Naive thymus-derived CD4-positive, alpha-beta T cell (primary cell): ENCODE measurements around the gene OVOL3. TPM values are rescaled to one million over a fixed set of nuclear protein-coding genes. Genes with fewer than 3 reads are reported as not detected.

ENCODE experiments used
- ATAC-seq: fragments of 150-1000 bp; cut with Tn5 transposase; 2 replicates; pipeline ENCODE4 v1.10.0; 2021; ENCODE audit warnings: mild to moderate bottlenecking, moderate library complexity
- CTCF ChIA-PET: fragments of 350-600 bp; sonication (Branson Sonifier 250); formaldehyde crosslinking; loops from one replicate; lab custom pipeline; 2021; ENCODE audit warnings: antibody characterized with exemption; lab: Charles Lee
- POLR2A ChIA-PET: fragments of 350-600 bp; sonication (Branson Sonifier 250); formaldehyde crosslinking; loops from one replicate; lab custom pipeline; 2021; ENCODE audit warnings: antibody characterized with exemption, inconsistent platforms; lab: Charles Lee
- DNase-seq, 9 donors: peaks; one replicate each; pipeline versions ENCODE4 v3.0.0 to v3.0.0-alpha.2; 2020 to 2022; ENCODE audit warnings: mixed read lengths in 1 of 9
- H3K27ac ChIP-seq: one replicate; pipeline ENCODE4 v1.7.0; 2013; ENCODE audit warnings: mild to moderate bottlenecking, low read depth, low read length, moderate library complexity
- H3K27me3 ChIP-seq, 2 donors: one replicate each; pipeline ENCODE4 v1.7.0; 2013; ENCODE audit warnings: low read length in 2 of 2, mild to moderate bottlenecking in 2 of 2, moderate library complexity in 2 of 2; ENCODE audit not compliant: control insufficient read depth in 2 of 2, insufficient read depth in 2 of 2
- H3K36me3 ChIP-seq, 3 experiments: 1 replicate in 2 of 3; 2 replicates in 1 of 3; pipeline ENCODE4 v1.7.0; 2013; ENCODE audit warnings: low read length in 3 of 3, mild to moderate bottlenecking in 3 of 3, moderate library complexity in 1 of 3; ENCODE audit not compliant: insufficient read depth in 3 of 3, control insufficient read depth in 2 of 3
- H3K4me1 ChIP-seq, 2 donors: one replicate each; pipeline ENCODE4 v1.7.0; 2013; ENCODE audit warnings: low read length in 2 of 2, mild to moderate bottlenecking in 2 of 2, moderate library complexity in 1 of 2; ENCODE audit not compliant: control insufficient read depth in 2 of 2, insufficient read depth in 2 of 2
- H3K4me3 ChIP-seq: 2 replicates; pipeline ENCODE4 v1.7.0; 2013; ENCODE audit warnings: mild to moderate bottlenecking, low read length
- H3K9me3 ChIP-seq, 3 experiments: 1 replicate in 2 of 3; 2 replicates in 1 of 3; pipeline ENCODE4 v1.7.0; 2013; ENCODE audit warnings: low read length in 3 of 3; ENCODE audit not compliant: control insufficient read depth in 2 of 3
- H3K27ac Mint-ChIP-seq, 9 donors: one replicate each; pipeline ENCODE4 v1.8.0; 2020 to 2022; ENCODE audit warnings: mixed read lengths in 9 of 9, mild to moderate bottlenecking in 8 of 9, moderate library complexity in 5 of 9, inconsistent platforms in 2 of 9
- H3K27me3 Mint-ChIP-seq, 5 donors: one replicate each; pipeline ENCODE4 v1.8.0; 2021 to 2022; ENCODE audit warnings: mixed read lengths in 5 of 5, mild to moderate bottlenecking in 1 of 5
- H3K36me3 Mint-ChIP-seq, 5 donors: one replicate each; pipeline ENCODE4 v1.8.0; 2020 to 2022; ENCODE audit warnings: mixed read lengths in 5 of 5, mild to moderate bottlenecking in 3 of 5, inconsistent platforms in 1 of 5
- H3K4me1 Mint-ChIP-seq, 7 donors: one replicate each; pipeline ENCODE4 v1.8.0; 2020 to 2022; ENCODE audit warnings: mixed read lengths in 7 of 7, mild to moderate bottlenecking in 3 of 7, inconsistent platforms in 1 of 7
- H3K4me3 Mint-ChIP-seq, 10 donors: one replicate each; pipeline ENCODE4 v1.8.0; 2020 to 2022; ENCODE audit warnings: mild to moderate bottlenecking in 10 of 10, mixed read lengths in 10 of 10, moderate library complexity in 6 of 10, inconsistent platforms in 2 of 10
- H3K9me3 Mint-ChIP-seq, 11 donors: one replicate each; pipeline ENCODE4 v1.8.0; 2020 to 2022; ENCODE audit warnings: mixed read lengths in 11 of 11, mild to moderate bottlenecking in 4 of 11, inconsistent platforms in 1 of 11, moderate library complexity in 1 of 11
- intact Hi-C, 2 donors: fragments of 100-400 bp; cut with micrococcal nuclease; formaldehyde crosslinking; loops; one replicate each; pipeline ENCODE4 v1.15.1; 2023
- polyA plus RNA-seq, 2 donors: library from polyadenylated mRNA; unstranded; fragments of 300-500 nt; fragmentation: Illumina TruSeq; gene quantifications; one replicate each; pipeline ENCODE4 v1.2.3, GENCODE V29; 2021
- total RNA-seq, 6 experiments: library from RNA in 5 of 6; stranded (reverse) in 5 of 6; gene quantifications; 1 replicate in 5 of 6; 2 replicates in 1 of 6; pipeline ENCODE4 v1.2.3 and lab custom pipeline; 2021 to 2026

The OVOL3 gene
- total and polyA plus RNA-seq, 7 experiments from 2014 or later, result not detected

DNA sequence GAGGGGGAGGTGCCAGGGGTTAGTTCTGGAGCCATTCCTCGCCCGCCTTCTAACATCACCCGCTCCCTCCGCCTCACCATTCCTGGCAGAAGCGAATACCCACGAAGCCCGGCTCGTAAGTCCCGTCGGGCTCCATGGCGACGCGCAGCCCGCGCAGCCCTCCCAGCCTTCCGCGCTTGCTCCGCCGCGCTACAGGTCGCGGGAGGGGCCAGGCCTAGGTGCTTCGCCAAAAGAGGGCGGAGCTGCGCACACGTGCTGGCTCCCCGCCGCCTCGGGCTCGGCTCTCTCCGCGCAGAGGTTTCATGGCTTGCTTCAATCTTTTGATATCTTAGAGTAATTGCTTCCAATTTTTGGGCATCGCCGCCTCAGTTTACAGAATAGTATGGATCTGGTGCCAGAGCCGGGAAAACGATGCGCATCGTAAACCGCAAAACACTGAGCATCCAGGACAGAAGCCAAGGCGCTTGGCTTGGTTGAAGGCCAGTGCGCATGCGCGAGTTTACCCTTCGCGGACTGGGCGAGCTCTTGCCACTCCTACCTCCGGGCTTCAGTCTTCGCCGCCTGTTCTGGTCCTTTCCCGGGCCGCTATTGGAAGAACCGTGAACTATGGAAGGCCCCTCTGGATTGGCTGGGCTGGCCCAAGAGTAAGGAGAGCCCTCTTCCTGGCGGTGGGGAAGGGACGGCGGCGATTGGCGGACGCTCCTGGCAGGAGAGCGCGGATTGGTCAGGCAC is 3.9 kb downstream of the OVOL3 start, which contains the start of gene POLR2I:
Gene POLR2I (minus strand): TSS at position 155 of the 732 bp plus-strand sequence. CDS start 19 bp downstream, at position 136.
- CTCF ChIA-PET, result interaction anchor here (0.7 to 3.2 kb wide), 2 partner anchors 13 to 68 kb away, joined by 3 to 10 read pairs; no protein-coding TSS in a partner anchor
- Histone ChIP-seq H3K4me3 (peak within 1 kb of the TSS; percentile 97), H3K36me3 (peaks cover 0 to 51% (median 15%) of the 10 kb centered on the region in 3 experiments), H3K27me3 (no peaks in the 10 kb centered on the region), H3K4me1 (peaks cover 14 to 15% of the 10 kb centered on the region in 2 donors), H3K27ac (peak within 1 kb of the TSS; percentile 90), H3K9me3 (no peaks in the 10 kb centered on the region)
- H3K9me3 Mint-ChIP-seq, result peaks cover 0 to 6% (median 0%) of the 10 kb centered on the region in 11 donors
- ATAC-seq (peak; percentile 92), DNase-seq (peak; percentile 95 to 100 (median 99))
- intact Hi-C loops, result loop anchor here (1.0 to 10.0 kb wide), 21 partner anchors 12 to 1792 kb away; partner anchors contain the start of genes ALKBH6 (in 2 of the 2), PSENEN (in 2 of the 2), THAP8 (in 2 of the 2) and U2AF1L4 (in 2 of the 2)
- peak within 1 kb of the TSS; percentile 89 to 98 (median 96) for H3K4me3 Mint-ChIP-seq
- peaks cover 27 to 53% (median 42%) of the 10 kb centered on the region in 7 donors for H3K4me1 Mint-ChIP-seq
- POLR2A ChIA-PET, result interaction anchor here (0.6 to 2.6 kb wide), 17 partner anchors 13 to 371 kb away, joined by 3 to 17 read pairs (median 4); partner anchors contain the start of genes CAPNS1, PROSER3, SDHAF1 and THAP8
- peaks cover 0 to 5% (median 0%) of the 10 kb centered on the region in 5 donors for H3K27me3 Mint-ChIP-seq
- peak within 1 kb of the TSS; percentile 97 to 99 (median 98) for H3K27ac Mint-ChIP-seq
- peaks cover 9 to 18% (median 16%) of the 10 kb centered on the region in 5 donors for H3K36me3 Mint-ChIP-seq

DNA sequence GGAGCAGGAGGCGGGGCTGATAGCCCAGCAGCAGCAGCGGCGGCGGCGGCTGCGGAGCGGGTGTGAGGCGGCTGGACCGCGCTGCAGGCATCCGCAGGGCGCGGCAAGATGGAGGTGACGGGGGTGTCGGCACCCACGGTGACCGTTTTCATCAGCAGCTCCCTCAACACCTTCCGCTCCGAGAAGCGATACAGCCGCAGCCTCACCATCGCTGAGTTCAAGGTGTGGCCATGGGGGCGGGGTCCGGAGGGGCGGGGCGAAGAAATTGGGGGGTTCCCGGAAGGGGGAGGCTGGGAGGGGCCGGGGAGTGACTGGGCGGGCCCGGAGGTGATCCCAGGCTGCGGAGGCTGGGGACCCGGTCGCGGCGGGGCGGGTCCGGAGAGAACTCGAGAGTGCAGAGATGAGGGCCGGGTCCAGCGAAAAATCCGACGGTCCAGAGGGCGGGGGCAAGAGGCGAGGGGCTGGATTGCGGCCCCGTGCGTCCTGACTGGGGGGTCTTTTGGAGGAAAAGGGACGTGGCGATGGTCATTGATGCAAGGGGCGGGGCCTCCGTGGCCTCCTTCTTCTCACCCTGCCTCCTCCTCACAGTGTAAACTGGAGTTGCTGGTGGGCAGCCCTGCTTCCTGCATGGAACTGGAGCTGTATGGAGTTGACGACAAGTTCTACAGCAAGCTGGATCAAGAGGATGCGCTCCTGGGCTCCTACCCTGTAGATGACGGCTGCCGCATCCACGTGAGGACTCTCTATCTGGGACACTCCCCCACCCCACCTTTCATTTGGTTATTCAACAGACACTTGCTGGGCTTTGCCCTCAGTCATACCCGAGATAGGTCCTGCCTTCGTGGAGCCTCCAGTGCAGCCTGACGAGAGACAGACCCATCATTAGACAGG is 4.8 kb downstream of the OVOL3 start, which contains the start of gene TBCB:
Gene TBCB (plus strand): TSS at position 16 of the 891 bp plus-strand sequence. CDS start 93 bp downstream, at position 109.
- ChIA-PET POLR2A (interaction anchor here (0.6 to 2.6 kb wide), 16 partner anchors 12 to 372 kb away, joined by 3 to 17 read pairs (median 4); partner anchors contain the start of genes CAPNS1, PROSER3, SDHAF1 and THAP8), CTCF (interaction anchor here (0.7 to 3.2 kb wide), 2 partner anchors 12 to 69 kb away, joined by 3 to 10 read pairs; no protein-coding TSS in a partner anchor)
- peak in 3 of 9 donors; percentile 10 to 88 (median 86) for DNase-seq
- Histone ChIP-seq H3K9me3 (no peaks in the 10 kb centered on the region), H3K27me3 (no peaks in the 10 kb centered on the region), H3K36me3 (peaks cover 0 to 56% (median 15%) of the 10 kb centered on the region in 3 experiments), H3K4me1 (peaks cover 14 to 15% of the 10 kb centered on the region in 2 donors), H3K4me3 (peak within 1 kb of the TSS; percentile 97), H3K27ac (peak within 1 kb of the TSS; percentile 90)
- peaks cover 0 to 5% (median 0%) of the 10 kb centered on the region in 5 donors for H3K27me3 Mint-ChIP-seq
- H3K9me3 Mint-ChIP-seq, result peaks cover 0 to 6% (median 0%) of the 10 kb centered on the region in 11 donors
- peaks cover 31 to 56% (median 46%) of the 10 kb centered on the region in 7 donors for H3K4me1 Mint-ChIP-seq
- intact Hi-C loops, result loop anchor here (1.0 to 10.0 kb wide), 21 partner anchors 12 to 1792 kb away; partner anchors contain the start of genes ALKBH6 (in 2 of the 2), PSENEN (in 2 of the 2), THAP8 (in 2 of the 2) and U2AF1L4 (in 2 of the 2)
- ATAC-seq, result peak; percentile 63
- H3K4me3 Mint-ChIP-seq, result peak within 1 kb of the TSS; percentile 89 to 98 (median 96)
- peak within 1 kb of the TSS; percentile 97 to 99 (median 98) for H3K27ac Mint-ChIP-seq
- H3K36me3 Mint-ChIP-seq, result peaks cover 12 to 22% (median 18%) of the 10 kb centered on the region in 5 donors

DNA sequence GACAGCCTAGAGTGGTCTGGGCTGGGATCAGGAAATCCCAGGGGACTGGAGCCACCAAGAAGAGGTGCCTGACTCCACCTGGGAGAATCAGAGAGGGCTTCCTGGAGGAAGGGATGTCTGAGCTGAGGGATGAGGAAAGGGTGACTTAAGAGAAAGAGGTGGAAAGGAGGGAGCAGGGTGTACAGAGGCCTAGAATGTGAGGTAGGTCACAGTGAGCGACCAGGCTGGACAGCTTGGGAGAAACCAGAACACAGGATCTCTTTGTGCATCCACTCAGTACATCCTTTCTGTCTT is 5.3 kb downstream of the OVOL3 start:
- no peaks in the 10 kb centered on the region for H3K27me3 ChIP-seq
- H3K4me1 Mint-ChIP-seq, result peaks cover 31 to 56% (median 46%) of the 10 kb centered on the region in 7 donors
- peaks cover 12 to 22% (median 18%) of the 10 kb centered on the region in 5 donors for H3K36me3 Mint-ChIP-seq
- H3K27ac Mint-ChIP-seq, result peak overlapping the region in 8 of 9 donors; percentile 6 to 99 (median 98)
- H3K4me1 ChIP-seq, result peaks cover 14 to 15% of the 10 kb centered on the region in 2 donors
- H3K36me3 ChIP-seq, result peaks cover 0 to 55% (median 15%) of the 10 kb centered on the region in 3 experiments
- ChIA-PET CTCF (interaction anchor here (3.2 kb wide), 1 partner anchor 11 kb away, joined by 10 read pairs; no protein-coding TSS in a partner anchor), POLR2A (interaction anchor here (1.1 to 2.6 kb wide), 5 partner anchors 12 to 98 kb away, joined by 4 to 17 read pairs (median 13); partner anchors contain the start of genes CAPNS1, ZNF146 and ZNF565)
- H3K27ac ChIP-seq, result peak overlapping the region; percentile 90
- ATAC-seq, result no peak
- H3K4me3 Mint-ChIP-seq, result peak overlapping the region; percentile 89 to 98 (median 96)
- intact Hi-C loops, result loop anchor here (5.0 to 10.0 kb wide), 3 partner anchors 221 to 1791 kb away; partner anchors contain the start of genes SIPA1L3 (in 1 of the 2), WDR87 (in 1 of the 2), ZNF540 (in 1 of the 2) and ZNF571 (in 1 of the 2)
- no peak for DNase-seq
- H3K27me3 Mint-ChIP-seq, result peaks cover 0 to 5% (median 0%) of the 10 kb centered on the region in 5 donors
- peak overlapping the region; percentile 97 for H3K4me3 ChIP-seq
- H3K9me3 ChIP-seq, result no peaks in the 10 kb centered on the region
- H3K9me3 Mint-ChIP-seq, result peaks cover 0 to 6% (median 0%) of the 10 kb centered on the region in 11 donors

DNA sequence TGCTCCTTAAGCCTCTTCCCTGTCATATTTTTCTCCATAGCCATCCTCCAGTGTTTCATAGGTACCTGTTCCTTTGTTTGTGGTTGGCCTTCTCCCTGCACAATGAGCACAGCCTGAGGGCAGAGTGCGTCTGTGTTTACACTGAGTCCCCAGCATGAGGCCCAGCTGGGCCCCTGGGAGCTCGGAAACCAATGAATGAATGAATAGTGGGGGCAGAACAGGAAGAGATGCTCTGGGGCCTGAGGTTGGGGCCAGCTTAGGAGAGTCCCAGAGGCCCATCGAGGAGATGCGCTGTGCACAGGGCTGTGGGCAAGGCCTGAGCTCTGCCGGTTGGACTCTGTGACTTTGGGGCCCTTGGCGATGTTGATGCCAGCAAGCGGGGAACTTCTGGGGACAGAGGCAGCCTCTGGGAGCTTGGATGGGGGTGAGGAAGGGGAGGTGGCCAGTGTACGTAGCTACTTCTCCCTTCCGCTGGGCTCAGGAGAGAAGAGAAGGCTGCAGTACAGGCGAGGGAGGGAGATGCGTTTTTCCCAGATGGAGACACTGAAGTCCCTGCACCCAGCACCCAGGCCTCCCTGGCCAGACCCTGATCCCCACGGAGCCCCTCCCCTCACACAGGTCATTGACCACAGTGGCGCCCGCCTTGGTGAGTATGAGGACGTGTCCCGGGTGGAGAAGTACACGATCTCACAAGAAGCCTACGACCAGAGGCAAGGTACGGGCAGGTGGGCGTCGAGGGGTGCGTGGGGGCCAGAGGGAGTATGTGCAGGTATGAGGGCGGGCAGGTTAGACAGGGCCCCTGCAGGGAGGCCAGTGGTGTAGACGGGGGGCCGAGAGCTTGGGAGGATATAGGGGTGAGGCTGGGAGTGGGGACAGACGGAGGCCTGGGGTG is 9.4 kb downstream of the OVOL3 start:
- no peak for DNase-seq
- H3K9me3 Mint-ChIP-seq, result no peaks in the 10 kb centered on the region
- peaks cover 6 to 8% of the 10 kb centered on the region in 2 donors for H3K4me1 ChIP-seq
- ChIA-PET CTCF (interaction anchor here (0.6 to 1.5 kb wide), 2 partner anchors 9 to 15 kb away, joined by 3 read pairs; no protein-coding TSS in a partner anchor), POLR2A (no interaction called here)
- no peak overlapping the region for H3K4me3 Mint-ChIP-seq
- H3K27ac ChIP-seq, result no peak overlapping the region
- ATAC-seq, result no peak
- H3K36me3 ChIP-seq, result peaks cover 0 to 69% (median 20%) of the 10 kb centered on the region in 3 experiments
- H3K36me3 Mint-ChIP-seq, result peaks cover 8 to 27% (median 14%) of the 10 kb centered on the region in 5 donors
- no peak overlapping the region for H3K4me3 ChIP-seq
- no peaks in the 10 kb centered on the region for H3K27me3 ChIP-seq
- H3K27me3 Mint-ChIP-seq, result no peaks in the 10 kb centered on the region
- intact Hi-C loops, result loop anchor here in 1 of 2 donors (10.0 kb wide), 2 partner anchors 564 to 1344 kb away; partner anchors contain the start of genes ZNF567, ZNF569 and ZNF570
- peak overlapping the region in 4 of 9 donors; percentile 14 to 86 (median 40) for H3K27ac Mint-ChIP-seq
- no peaks in the 10 kb centered on the region for H3K9me3 ChIP-seq
- peaks cover 18 to 30% (median 23%) of the 10 kb centered on the region in 7 donors for H3K4me1 Mint-ChIP-seq

DNA sequence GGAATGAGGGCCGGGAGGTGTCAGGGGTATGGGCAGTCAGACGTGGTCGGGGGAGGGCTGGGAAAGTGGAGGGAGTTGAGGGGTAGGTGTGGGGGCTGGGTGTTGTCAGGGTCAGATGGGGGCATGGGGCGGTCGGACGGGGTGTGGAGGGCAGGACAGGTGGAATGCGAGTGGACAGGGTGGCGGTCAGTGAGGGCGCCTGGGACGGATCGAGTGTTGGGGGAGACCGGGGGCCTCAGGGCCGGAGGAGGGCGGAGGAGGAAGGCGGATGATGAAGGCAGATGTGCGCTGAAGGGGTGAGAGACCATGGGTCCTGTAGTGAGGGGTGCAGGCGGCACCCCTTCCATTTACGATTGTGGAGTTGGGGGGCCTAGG is 10.0 kb downstream of the OVOL3 start:
- DNase-seq (no peak), ATAC-seq (no peak)
- POLR2A ChIA-PET, result no interaction called here
- Histone ChIP-seq H3K27ac (no peak overlapping the region), H3K9me3 (no peaks in the 10 kb centered on the region), H3K27me3 (no peaks in the 10 kb centered on the region), H3K36me3 (peaks cover 0 to 76% (median 20%) of the 10 kb centered on the region in 3 experiments), H3K4me3 (no peak overlapping the region), H3K4me1 (peaks cover 4 to 7% of the 10 kb centered on the region in 2 donors)
- Mint-ChIP-seq H3K27ac (no peak overlapping the region), H3K4me3 (no peak overlapping the region), H3K36me3 (peaks cover 8 to 33% (median 14%) of the 10 kb centered on the region in 5 donors), H3K9me3 (no peaks in the 10 kb centered on the region), H3K27me3 (no peaks in the 10 kb centered on the region), H3K4me1 (peaks cover 18 to 28% (median 21%) of the 10 kb centered on the region in 7 donors)
- CTCF ChIA-PET, result no interaction called here
- intact Hi-C loops, result loop anchor here in 1 of 2 donors (10.0 kb wide), 2 partner anchors 564 to 1344 kb away; partner anchors contain the start of genes ZNF567, ZNF569 and ZNF570
